DOHH2 (cell line): ENCODE measurements around the gene NAV2.

Experiments used
- CTCF ChIP-seq: fragments of 200-600 bp; sonication (generic); IDR thresholded peaks from one replicate; pipeline ENCODE4 v1.5.1; 2014; ENCODE audit warnings: antibody characterized with exemption, mild to moderate bottlenecking, low read depth, low read length; ENCODE audit not compliant: poor library complexity, severe bottlenecking
- EZH2phosphoT487 ChIP-seq: fragments of 200-600 bp; sonication (generic); IDR thresholded peaks from 2 replicates; pipeline ENCODE4 v1.6.1; 2017; ENCODE audit warnings: borderline replicate concordance, mild to moderate bottlenecking, antibody characterized with exemption, low read length, moderate library complexity, mixed read lengths

GRCh38 chr11:19939415-19939929, 226.8 kb downstream of the NAV2 start:
- TF ChIP-seq CTCF (no peak), EZH2phosphoT487 (no peak)
